Measurements from ENCODE around the gene TMEM151A.
"Not testable (repeated sequence)": the region's sequence is repeated elsewhere in the genome, so short reads cannot be mapped to it uniquely, and the experiment has no call there.

TMEM151A gene

GRCh38 chr11:66267379-66268243 lies 24.1 kb upstream of the TMEM151A start:
- DNase-seq (ENCODE audit: low spot score): peak; percentile 97

DNA sequence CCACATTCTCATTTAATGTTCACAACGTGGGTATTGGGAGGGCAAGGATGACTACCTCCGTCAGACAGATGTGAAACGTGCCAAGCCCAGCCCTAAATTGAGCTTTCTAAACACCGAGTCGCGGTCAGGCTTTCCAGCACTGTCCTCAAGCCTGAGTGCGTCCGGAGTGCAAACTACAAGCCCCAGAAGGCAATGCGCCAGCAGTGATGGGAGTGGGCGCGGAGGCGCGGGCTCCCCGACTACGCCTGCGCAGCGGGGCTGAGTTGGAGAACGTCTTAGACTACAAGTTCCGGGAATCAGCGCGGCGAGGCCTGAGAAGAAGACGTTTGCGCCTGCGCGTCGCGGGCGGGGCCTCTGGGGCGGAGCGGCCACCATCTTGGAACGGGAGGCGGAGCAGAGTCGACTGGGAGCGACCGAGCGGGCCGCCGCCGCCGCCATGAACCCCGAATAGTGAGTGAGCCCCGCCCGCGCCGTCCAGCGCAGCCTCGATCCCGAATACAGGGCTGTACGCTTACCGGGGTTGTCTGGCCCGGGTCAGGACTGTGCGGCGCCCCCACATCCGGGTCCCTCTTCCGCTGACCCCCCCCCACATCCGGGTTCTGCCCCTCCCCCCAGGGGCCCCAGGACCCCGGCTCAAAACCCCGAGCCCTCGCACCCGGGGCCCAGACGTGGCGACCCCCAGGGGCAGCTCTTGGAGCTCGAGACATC lies 23.3 kb upstream of the TMEM151A start, which contains the start of gene RAB1B:
TSS of gene RAB1B (plus strand) at position 396 of the 708 bp plus-strand sequence. CDS start at position 437, 41 bp downstream.
- peak; percentile 99 for DNase-seq (ENCODE audit: low spot score)

DNA sequence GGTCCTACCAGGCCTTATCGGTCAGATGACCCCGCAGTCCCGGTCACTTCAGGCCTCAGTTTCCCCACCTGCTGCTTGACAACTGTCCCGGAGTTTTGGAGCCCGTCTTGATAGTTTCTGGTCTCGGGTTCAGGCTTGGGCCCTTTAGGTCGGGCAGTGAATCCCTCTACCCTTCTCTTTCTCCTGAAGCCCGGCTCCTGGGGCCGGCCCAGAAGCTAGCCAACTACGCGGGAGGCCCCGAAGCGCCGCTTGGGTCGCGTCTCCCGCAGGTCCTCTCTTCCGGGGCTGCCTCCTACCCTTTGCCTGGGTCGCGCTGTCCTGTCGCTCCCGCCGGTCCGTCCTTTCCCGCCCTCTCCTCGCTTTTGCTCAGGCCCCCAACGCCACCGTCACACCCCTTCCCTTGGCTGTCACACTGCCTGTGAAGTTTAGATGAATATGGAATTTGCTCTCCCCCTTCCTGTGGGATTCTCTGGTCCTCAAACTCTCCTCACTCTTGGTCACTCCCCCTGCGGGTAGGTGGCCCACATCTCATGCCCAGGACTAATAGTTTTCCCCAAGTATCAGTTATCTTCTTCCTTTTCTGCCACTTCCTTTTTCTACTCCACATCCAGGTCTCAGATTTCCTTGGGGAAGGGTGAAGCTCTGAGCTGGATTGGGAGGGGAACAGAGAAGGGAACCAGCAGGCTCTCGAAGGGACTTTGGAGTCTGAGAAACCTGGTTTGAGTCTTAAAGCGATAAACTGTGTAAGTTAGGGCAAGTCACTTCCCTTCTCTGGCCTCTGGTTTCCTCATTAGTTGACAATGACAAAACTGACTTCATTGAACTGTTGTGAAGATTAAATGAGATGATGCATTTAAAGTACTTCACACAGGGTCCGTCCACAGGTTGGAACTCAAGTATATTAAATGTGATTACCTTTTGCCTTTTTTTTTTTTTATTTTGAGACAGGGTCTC lies 22.5 kb upstream of the TMEM151A start:
- peak; percentile 54 for DNase-seq (ENCODE audit: low spot score)

GRCh38 chr11:66271816-66272215 lies 19.9 kb upstream of the TMEM151A start:
- no peak for DNase-seq (ENCODE audit: low spot score)

DNA sequence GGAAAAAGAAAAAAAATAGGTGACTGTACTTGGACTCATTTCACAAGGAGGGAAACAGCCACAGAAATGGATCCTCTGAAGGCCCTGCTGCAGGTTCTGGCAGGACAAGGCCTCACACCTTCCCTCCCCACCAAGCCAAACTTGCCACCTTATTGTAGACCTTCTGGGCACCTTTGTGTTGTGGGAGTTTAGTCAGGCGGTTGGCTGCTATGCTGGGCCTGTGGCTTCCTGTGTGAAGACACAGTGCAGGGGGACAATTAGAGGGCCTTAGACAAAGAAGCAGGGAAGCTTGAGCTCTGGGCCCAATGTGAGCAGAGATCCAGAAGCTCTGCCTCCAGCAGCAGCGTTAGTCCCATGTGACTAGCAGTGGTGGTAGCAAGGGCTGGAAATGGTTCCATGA lies 19.1 kb upstream of the TMEM151A start:
- DNase-seq (ENCODE audit: low spot score): no peak

- DNase-seq (ENCODE audit: low spot score): no peak
Measured at GRCh38 chr11:66274219-66274618, 17.5 kb upstream of the TMEM151A start.

- no peak for DNase-seq (ENCODE audit: low spot score)
Measured at GRCh38 chr11:66275396-66275795, 16.3 kb upstream of the TMEM151A start.

- DNase-seq (ENCODE audit: low spot score): no peak
Measured at GRCh38 chr11:66275984-66276612, 15.6 kb upstream of the TMEM151A start.

- not testable (repeated sequence) for DNase-seq (ENCODE audit: low spot score)
Measured at GRCh38 chr11:66276619-66277018, 15.1 kb upstream of the TMEM151A start.

- DNase-seq (ENCODE audit: low spot score): not testable (repeated sequence)
Measured at GRCh38 chr11:66277064-66277463, 14.6 kb upstream of the TMEM151A start.

DNA sequence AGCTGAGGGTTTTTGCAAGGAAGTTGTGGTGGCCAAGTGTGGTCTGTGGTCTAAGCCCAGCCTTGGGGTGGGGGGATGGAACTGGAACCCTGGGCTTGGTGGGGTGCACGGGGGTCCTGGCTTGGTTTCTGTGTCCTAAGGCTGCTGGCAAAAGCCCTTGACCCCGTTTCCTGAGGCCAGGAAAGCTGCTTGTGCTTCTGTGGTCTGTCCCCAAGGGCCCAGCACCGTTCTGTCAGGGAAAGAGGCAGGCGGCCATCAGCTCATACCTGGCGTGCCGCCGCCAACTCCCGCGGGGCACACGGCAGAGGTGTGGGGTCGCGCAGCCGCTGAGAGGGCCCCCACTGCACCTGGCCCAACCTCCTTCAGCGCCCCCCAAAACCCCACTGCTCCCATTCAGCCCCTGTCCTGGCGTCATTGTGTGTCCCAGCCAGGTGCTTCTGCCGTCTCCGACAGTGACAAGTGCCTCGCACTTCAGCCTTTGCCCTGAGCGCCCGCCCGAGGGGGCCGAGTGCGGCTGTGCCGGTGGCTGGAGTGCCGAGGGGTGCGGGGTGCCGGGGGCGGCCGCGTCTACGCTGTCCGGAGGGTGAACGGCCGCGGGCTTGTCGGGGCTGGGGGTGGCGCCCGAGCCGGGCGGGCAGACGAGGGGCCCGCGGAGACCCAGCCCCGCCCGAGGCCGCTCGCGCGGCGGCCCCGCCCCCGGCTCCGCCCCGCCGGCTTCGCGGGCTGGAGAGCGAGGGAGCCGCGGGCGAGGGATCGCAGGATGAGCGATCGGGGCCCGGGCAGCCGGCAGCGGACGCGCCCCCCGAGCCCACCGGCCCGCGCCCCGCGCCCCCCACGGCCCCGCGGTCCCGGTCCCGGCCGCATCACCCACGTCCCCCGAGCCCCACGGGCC lies 14.0 kb upstream of the TMEM151A start, which contains the start of gene CNIH2:
TSS of gene CNIH2 (plus strand) at position 705 of the 892 bp plus-strand sequence. CDS start 282 bp downstream, outside the sequence.
- DNase-seq (ENCODE audit: low spot score): peak; percentile 78

DNA sequence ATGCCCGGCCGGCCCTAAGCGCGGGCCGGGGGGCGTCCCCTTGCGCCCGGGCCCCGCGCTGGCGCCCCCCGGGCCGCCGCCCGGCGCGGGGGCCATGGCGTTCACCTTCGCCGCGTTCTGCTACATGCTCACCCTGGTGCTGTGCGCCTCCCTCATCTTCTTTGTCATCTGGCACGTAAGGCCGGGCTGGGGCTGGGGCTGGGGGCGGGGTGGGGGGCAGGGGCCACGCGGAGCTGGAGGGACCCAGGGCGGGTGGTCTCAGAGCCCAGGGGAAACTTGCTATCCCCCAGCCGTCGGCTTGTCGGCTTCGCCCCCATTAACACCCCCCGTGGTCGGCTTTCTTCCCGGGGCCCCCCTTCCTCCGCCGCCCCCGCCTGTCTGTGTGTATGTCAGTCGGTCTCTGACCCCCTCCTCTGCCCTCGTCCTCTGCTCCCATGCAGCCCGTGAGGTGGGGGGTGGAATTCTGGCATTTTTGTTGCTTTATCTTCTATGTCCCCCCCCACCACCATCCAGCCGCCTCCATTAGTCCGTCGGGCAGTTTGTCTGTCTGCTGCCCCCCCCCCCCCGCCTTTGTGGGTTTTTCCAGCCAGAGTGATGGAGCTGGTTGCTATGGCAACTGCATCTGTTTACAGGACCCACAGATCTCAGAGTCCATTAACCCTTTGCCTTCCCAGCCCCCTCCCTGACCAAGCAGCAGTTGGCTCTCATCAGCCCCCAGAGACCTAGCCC lies 13.2 kb upstream of the TMEM151A start:
- peak; percentile 16 for DNase-seq (ENCODE audit: low spot score)

- no peak for DNase-seq (ENCODE audit: low spot score)
Measured at GRCh38 chr11:66279092-66279734, 12.5 kb upstream of the TMEM151A start.

GRCh38 chr11:66280428-66280827 lies 11.3 kb upstream of the TMEM151A start:
- no peak for DNase-seq (ENCODE audit: low spot score)

DNA sequence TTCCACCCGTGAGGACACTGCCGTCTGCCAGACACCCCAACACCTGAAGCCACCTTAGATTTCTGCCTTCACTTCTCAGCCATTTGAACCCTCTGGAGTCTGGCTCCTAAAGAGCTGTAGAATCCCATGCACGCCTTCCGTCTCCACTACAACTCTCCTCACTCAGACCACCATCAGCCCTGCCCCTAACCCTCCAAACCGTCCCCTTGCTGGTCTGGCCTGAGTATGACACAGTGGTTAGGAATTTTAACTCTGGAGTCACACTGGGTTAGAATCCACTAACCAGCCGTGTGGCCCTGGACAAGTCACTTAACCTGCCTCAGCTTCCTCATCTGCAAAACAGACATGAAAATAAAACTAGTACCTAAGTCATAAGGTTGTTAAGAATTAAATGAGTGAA lies 10.7 kb upstream of the TMEM151A start:
- DNase-seq (ENCODE audit: low spot score): no peak

- no peak for DNase-seq (ENCODE audit: low spot score)
Measured at GRCh38 chr11:66281776-66282467, 9.8 kb upstream of the TMEM151A start.

DNA sequence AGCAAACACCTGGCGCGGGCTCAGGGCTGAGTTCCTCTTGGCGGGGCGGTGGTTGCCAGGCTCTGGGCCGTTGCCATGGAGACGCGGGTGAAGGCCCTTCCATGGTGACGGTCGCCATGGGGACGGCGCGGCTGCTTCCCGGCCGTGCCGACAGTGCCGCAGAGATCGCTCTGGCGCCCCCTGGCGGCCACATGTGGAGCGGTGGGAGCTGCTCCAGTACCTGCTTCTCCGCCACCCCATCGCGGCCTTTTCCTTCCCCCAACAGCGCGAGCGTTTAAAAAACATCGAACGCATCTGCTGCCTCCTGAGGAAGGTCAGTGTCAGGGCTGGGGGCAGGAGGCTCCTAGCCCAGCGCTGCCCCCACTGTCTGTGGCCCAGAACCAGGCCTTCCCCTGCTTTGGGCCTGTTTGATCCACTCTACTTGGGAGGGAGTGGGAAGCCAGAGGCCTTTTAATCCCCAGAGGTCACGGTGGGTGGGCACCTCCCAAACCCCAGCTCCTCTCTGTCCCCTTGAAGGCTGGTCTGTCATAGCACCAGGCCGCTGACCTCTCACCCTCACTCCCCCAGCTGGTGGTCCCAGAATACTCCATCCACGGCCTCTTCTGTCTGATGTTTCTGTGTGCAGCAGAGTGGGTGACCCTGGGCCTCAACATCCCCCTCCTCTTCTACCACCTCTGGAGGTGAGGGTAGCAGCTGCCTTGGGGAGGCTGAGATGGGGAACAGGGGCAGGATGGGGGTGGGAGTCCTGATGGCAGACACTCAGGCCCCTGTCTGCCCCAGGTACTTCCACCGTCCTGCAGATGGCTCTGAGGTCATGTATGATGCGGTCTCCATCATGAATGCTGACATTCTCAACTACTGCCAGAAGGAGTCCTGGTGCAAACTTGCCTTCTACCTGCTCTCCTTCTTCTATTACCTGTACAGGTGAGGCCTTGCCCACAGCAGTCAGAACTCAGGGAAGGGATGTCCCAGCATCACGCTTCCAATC lies 8.9 kb upstream of the TMEM151A start:
- DNase-seq (ENCODE audit: low spot score): peak; percentile 95
